Hematopoietic multipotent progenitor cell treated with erythropoietin and hydrocortisone succinate and interleukin-3 and kit ligand, for 6 days (in vitro differentiated cells): ENCODE results near the gene MICAL3.
"Not testable (repeated sequence)": the region's sequence is repeated elsewhere in the genome, so short reads cannot be mapped to it uniquely, and the experiment has no call there.

Source experiments
- DNase-seq: peaks from one replicate; pipeline ENCODE4 v3.0.0-alpha.2; 2015

MICAL3 gene

GRCh38 chr22:17950651-17951214 is 73.6 kb downstream of the MICAL3 start:
- DNase-seq = no peak

DNA sequence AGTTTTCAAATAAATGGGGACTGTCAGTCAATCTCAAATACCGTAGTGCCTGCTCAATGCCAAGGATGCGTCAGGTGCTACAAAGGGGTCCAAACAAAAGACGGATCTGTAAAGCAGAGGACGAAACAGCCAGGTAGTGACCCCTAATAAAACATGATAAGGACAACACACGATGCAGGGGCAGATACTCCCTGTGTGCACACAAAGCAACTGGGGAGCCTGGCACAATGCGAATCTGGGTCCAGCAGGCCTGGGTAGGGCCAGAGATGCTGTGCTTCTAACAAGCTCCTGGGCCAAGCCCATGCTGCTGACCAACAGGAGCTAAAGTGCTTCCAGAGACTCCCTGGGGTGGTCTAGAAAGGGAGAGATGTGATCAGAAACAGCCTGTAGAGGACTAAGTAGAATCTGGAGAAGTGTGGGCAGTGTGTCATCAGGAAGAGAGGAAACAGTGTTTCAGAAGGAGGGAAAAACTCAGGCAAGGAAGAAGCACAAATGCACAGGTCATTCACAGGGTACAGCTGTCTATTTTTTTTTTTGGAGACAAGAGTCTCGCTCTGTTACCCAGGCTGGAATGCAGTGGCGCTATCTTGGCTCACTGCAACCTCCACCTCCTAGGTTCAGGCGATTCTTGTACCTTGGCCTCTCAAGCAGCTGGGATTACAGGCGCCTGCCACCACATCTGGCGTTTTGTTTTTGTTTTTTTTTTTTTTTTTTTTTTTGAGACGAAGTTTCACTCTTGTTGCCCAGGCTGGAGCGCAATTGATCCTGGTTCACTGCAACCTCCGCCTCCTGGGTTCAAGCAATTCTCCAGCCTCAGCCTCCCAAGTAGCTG is 74.5 kb downstream of the MICAL3 start:
- DNase-seq = no peak

DNA sequence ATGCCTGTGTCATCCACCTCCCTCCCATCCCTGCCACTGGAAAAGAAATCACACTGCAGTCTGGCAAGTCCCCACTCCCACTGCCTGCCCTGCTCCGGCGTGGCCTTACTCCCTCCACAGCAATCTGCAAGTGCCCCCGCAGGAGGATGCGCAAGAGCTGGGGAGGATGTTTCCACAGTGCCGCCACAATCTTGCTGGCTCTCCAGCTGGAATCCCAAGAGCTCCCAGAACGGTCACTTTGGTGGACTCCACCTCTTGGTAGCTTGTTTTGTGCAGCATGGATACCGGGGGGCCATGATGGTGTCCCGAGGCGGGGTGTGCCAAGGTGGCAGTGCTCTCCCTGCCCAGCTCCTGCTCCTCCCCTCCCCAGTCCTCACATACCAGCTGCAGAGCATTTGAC is 76.3 kb downstream of the MICAL3 start:
- DNase-seq = no peak

- no peak for DNase-seq
These were observed 77.5 kb downstream of the MICAL3 start for GRCh38 chr22:17946662-17947367.

DNA sequence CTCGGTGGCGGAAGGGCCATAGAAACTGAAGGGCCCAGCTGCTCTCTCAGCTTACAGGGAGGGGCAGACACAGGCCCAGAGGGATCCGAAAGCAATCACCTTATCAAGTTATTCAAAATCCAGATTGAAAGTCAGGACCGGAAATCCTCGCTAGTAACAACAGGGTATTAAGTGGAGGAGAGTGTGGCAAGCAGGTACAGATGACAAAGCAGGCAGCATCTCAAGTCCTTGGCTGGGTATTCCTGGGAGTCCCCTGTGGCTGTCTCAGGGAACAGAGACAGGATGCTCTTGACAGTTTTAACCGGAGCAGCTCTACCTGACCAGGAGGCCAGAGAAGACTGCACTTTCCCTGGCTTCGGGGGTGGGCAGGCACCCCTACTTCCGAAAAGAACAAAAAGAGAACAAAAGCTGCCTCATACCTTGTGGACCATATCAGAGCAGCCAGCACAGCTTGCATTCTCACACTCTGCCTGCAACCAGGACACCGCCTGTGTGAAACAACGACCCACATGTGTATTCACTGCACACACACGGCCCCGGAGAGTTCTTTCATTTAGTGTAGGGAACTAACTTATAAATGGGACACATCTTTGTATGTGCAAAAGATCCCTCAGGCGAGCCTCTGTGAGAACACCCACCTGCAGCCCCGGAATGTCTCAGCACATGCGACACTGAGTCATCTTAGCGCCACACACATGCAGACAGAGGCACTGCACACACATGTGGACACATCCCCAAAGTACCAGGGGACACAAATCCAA is 78.3 kb downstream of the MICAL3 start:
- DNase-seq = no peak

- no peak for DNase-seq
These were observed 79.0 kb downstream of the MICAL3 start for GRCh38 chr22:17945156-17945887.

GRCh38 chr22:17944256-17944655 is 80.1 kb downstream of the MICAL3 start:
- no peak for DNase-seq

DNA sequence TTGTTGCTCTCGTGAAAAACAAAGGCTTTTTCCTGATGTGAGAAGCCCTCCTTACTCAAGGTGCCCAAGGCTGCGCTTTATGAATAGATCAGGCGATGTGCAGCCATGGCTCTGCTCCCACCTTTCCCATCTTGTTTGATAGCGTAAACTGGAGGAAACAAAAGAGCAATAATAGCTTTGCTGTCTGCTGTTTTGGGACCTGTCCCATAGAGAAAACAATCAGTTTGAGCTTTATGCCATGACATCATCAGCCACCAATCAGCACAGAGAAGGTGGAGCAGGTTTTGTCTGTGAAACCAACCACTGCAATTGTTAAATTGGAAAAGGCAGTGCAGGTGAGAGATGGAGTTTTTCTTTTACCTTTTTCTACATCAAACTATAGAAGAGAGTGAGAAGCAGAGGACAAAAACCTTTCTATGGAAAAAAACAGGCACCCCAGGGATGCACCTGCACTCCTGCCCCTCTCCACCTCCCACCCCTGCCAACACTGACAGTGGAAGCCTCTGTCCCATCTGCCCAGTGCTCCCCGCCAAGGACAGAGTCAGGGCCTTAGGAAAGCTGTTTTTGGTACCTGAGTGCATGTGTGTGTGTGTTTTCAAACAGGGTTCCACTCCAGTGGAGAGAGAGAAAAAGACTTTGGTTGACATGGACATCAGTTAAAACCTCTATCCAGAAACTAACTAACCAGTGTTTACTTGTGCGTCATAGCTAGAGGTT is 80.7 kb downstream of the MICAL3 start:
- no peak for DNase-seq

DNA sequence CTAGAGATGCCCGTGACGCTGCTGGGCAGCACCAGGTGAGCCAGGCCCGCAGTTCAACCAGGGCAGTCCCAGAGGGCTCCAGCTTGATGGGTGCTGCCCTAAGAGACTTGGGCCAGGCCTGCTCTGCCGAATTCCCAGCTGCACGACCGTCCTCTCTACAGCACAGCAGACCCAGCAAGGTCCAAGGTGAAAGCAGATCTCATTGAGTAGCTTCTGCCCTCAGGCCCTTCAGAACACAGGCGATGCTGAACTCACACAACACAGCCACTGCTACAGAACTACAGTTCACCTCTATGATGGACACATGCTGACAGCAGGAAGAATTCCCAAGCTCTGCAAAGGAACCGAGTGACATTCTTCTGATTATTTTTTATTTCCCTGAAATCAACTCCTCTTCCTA is 81.6 kb downstream of the MICAL3 start:
- no peak for DNase-seq

DNA sequence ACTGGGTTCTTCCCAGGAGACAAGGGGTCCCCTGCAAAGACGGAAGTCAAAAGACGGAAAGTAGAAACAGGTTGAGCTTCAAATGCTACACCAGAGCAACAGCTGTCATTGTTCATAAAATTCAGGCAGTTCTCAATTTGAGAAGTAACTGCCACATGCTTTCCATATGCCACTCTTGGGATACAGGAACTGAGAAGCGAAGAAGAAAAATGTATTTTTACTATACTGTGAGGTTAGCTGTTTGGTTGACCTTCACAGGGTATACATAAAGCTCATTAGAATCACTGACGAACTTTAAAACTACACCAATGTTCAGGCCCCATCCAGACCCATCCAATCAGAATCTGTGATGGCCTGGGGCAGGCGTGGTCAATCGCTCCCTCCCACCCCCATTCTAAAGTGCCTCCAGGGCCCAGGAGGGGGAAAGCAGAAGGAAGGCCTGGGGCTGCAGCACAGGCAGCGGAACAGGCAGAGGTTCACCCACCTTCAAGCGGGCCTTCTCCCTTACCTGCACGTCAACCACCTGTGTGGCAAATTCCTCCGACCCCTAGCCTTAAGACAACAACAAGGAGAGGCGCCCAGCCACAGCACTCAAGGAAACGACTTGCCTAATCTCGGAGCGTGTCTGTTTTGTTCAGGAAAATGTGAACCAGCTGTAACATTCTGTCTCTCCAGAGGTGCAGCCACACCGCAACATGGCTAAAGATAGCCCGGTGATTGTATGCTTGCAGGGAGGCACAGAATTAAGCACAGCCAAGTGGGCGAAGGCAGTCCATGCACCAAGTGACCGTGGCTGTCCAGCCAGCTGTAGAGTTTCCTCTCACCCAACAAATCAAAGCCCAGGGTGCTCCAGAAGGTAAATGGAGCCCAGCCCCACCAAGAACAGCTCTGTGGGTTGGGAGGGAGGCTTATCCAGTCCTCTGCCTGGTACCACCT is 82.6 kb downstream of the MICAL3 start:
- DNase-seq = no peak

GRCh38 chr22:17939579-17939978 is 84.8 kb downstream of the MICAL3 start:
- DNase-seq = no peak

GRCh38 chr22:17939011-17939410 is 85.3 kb downstream of the MICAL3 start:
- DNase-seq = no peak

DNA sequence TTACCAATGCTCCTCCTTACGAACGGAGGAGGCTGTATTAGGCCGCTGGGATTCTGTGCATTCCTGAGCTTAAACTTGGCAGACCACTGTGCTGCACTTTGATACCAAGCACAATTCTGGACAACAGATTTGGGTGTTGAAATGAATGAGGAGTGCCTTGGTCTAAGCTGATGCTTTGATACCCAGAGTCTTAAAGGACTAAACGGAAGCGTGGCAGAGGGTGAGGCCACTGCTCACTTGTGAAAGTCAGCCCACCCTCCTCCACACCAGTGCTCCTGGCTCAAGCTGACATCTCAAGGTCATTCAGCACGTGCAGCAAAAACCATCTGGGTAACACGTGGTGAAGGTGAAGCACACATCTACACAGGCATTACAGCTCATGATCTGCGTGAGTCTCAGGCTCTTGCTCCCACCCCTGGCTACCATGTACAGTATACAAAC is 85.9 kb downstream of the MICAL3 start:
- no peak for DNase-seq

- not testable (repeated sequence) for DNase-seq
These were observed 91.9 kb downstream of the MICAL3 start for GRCh38 chr22:17932457-17932856.

- DNase-seq = peak; percentile 42
These were observed 92.9 kb downstream of the MICAL3 start for GRCh38 chr22:17931400-17931825.

GRCh38 chr22:17930455-17931313 is 93.7 kb downstream of the MICAL3 start:
- DNase-seq = no peak

DNA sequence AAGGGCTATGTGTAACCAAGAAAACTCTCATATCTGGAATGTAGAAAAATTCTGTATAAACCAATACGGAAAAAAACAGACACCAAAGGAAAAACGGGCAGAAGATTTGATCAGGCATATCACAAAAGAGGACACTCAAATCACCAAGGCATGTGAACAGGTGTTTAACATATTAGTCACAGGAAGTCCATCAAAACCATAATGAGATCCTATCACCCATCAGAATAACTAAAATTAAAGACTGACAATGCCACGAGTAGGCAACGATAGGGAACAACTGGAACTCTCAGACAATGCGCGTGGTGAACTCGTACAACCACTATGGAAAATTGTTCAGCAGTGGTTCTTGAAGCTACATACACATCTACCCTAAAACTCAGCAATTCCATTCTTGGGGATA is 94.5 kb downstream of the MICAL3 start:
- no peak for DNase-seq

DNA sequence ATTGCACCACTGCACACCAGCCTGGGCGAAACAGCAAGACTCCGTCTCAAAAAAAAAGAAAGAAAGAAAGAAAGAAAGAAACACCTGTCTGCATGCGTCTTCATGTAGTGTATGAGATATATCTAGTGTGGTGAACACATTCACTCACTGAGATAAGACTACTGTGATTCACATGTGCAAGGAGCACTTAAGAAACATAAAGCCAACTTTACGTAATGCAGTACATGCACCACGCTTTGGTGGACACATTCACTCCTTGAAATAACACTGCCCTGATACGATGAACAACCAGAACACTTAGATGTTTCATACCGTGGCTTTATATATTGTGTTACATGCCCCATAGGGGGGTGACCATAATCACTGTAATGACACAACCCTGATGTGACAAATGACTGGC is 96.0 kb downstream of the MICAL3 start:
- DNase-seq = no peak

DNA sequence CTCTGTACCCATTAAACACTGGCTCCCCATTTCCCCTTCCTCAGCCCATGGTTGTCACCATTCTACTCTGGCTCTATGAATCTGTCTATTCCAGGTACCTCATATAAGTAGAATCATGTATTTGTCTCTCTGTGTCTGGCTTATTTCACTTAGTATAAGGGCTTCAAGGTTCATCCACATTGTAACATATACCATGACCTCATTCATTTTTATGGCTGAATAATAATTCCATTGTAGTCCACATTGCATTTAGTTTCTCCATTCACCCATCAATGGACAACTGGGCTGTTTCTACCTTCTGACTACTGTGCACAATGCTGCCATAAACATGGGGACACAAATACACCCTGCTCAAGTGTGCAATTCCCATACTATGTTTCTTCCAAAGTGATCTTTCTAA is 97.3 kb downstream of the MICAL3 start:
- no peak for DNase-seq

DNA sequence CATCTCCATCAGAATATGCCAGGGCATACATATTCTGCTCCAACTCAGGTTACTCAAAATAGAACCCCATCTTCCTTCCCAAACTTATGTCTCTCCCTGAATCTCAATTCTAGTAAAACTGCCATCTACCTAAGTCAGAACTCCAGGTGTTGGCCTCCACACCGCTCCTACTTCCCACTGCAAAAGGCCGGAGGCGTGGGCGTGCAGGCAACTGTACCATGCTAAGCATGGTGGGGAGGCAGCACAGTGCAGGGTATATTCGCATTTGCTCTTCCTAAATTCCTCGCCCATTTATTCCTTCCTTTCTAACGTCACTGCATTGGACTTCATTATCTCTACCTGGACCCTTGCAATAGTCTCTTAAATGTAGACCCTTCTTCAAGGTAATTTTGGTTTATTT is 97.8 kb downstream of the MICAL3 start:
- DNase-seq = no peak
